ENCODE measurements around the gene DENND1A.

The DENND1A gene

GRCh38 chr9:123373946-123374345 lies 556.0 kb downstream of the DENND1A start:
- DNase-seq (ENCODE audit: low read depth in 2 of 2): no peak

DNA sequence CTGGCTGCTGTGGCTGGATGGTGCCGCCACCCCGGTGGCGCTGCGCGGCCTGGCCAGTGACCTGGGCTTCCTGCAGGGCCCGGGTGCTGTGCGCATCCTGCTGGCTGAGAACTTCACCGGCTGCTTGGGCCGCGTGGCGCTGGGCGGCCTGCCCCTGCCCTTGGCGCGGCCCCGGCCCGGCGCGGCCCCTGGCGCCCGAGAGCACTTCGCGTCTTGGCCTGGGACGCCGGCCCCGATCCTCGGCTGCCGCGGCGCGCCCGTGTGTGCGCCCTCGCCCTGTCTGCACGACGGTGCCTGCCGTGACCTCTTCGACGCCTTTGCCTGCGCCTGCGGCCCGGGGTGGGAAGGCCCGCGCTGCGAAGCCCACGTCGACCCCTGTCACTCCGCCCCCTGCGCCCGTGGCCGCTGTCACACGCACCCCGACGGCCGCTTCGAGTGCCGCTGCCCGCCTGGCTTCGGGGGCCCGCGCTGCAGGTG lies 556.4 kb downstream of the DENND1A start:
- DNase-seq (ENCODE audit: low read depth in 2 of 2): no peak

DNA sequence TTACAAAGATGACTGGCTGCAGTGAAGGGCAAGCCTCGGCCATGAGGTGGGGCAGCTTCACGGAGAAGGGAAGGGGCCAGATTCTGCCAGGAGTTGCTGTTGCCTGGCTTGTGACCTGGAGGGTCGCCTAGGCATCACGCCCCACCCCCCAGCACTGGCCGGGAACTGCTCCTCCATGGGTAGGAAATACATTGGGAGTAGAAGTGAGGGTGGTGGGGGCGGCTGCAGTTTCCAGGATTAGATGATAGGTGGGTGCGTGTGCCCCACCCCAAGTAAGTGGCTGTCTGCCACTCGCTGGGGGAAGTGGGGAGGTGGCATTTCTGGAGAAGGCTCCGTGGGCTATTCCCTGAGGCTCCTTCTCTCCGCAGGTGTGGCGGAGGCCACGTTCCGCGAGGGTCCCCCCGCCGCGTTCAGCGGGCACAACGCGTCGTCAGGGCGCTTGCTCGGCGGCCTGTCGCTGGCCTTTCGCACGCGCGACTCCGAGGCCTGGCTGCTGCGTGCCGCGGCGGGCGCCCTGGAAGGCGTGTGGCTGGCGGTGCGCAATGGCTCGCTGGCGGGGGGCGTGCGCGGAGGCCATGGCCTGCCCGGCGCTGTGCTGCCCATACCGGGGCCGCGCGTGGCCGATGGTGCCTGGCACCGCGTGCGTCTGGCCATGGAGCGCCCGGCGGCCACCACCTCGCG lies 557.0 kb downstream of the DENND1A start:
- DNase-seq (ENCODE audit: low read depth in 2 of 2): no peak

DNA sequence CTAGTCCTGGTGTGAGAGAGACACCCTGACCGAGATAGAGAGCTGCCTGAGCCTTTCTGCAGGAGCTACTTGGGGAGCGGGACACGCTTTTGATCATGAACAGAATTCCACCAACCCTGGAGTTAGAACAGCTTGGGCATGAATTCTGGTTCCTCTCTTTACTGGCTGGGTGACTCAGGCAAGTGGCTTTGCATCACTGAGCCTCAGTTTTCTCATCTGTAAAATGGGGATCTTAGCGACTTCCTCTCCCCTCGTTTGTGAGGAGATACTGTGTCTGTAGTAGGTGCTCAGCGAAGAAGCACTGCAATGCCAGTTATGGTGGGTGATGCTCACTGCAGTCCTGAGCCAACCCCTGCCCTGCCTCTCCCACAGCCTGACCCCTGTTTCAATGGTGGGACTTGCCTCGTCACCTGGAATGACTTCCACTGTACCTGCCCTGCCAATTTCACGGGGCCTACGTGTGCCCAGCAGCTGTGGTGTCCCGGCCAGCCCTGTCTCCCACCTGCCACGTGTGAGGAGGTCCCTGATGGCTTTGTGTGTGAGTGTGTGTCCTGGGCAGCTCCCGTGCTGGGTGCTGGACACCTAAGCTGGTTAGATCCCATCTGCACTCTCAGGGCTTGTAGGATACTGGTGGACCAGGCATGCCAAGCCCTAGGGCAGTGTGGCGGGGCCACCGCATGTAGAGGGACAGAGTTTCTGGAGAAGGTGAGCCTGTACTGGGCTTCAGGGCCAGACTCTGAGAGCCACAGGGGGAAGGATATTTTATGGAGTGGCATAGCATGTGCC lies 557.9 kb downstream of the DENND1A start:
- no peak for DNase-seq (ENCODE audit: low read depth in 2 of 2)

DNA sequence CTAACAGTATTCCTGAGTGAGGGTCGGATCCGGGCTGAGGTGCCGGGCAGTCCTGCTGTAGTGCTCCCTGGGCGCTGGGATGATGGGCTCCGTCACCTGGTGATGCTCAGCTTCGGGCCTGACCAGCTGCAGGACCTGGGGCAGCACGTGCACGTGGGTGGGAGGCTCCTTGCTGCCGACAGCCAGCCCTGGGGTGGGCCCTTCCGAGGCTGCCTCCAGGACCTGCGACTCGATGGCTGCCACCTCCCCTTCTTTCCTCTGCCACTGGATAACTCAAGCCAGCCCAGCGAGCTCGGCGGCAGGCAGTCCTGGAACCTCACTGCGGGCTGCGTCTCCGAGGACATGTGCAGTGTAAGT lies 558.7 kb downstream of the DENND1A start:
- no peak for DNase-seq (ENCODE audit: low read depth in 2 of 2)

GRCh38 chr9:123370526-123371227 lies 559.2 kb downstream of the DENND1A start:
- no peak for DNase-seq (ENCODE audit: low read depth in 2 of 2)

- no peak for DNase-seq (ENCODE audit: low read depth in 2 of 2)
Observed at GRCh38 chr9:123370108-123370507, 559.8 kb downstream of the DENND1A start.

- no peak for DNase-seq (ENCODE audit: low read depth in 2 of 2)
Observed at GRCh38 chr9:123369296-123369695, 560.6 kb downstream of the DENND1A start.

- no peak for DNase-seq (ENCODE audit: low read depth in 2 of 2)
Observed at GRCh38 chr9:123368536-123369153, 561.3 kb downstream of the DENND1A start.

GRCh38 chr9:123368023-123368422 lies 561.9 kb downstream of the DENND1A start:
- no peak for DNase-seq (ENCODE audit: low read depth in 2 of 2)

GRCh38 chr9:123365881-123366528 lies 563.9 kb downstream of the DENND1A start:
- DNase-seq (ENCODE audit: low read depth in 2 of 2): no peak

DNA sequence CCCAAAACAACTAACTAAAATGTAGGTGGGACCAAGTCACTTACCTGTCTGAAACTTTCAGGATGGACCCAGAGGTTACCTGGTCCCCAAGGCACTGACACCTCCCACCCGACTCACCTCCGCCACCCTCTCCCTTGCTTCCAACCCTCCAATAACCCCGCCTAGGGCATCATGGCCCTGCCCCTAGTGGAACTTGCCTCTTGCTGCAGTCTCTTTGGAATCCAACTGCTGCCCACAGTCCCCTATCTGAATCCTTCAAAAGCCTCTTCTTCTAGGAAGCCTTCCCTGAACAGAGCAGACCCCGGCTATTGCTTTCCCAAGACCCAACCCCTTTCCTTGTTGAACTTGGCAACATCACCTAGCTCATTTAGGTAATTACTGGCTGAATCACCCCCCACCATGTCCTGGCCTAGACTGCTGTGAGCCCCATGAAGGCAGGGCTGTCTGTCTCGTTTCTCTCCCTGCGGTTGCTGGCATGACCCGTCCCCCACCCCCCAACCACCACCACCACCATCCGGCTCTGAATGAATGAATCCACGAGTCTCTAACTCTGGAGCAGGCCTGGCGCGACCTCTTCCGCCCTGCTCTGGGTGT lies 564.5 kb downstream of the DENND1A start:
- no peak for DNase-seq (ENCODE audit: low read depth in 2 of 2)

DNA sequence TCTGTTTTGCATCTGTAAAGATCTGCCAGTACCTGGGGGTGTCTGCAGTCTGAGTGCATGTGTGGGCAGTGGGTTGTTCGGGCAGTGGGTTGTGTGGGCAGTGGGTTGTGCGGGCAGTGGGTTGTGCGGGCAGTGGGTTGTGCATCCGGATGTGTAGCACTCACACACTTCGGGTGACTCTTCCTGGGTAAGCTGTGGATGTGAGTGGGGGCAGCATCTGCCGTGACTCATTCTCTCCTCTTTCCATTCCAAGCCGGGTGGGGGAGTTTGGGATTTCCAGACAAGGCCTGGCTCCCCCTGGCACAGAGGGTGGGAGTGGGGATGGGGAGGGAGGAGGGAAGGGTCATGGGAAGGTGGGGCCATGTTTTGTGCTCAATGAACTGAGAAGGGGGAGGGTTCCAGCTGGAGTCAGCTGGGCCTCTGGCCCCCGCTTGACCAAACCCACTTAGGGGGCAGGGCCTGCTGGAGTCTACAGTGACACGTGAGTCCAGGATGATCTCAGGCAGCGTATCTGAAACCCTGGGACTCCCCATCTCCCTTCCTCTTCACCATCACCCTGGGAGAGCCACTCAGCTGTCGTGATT lies 565.6 kb downstream of the DENND1A start:
- DNase-seq (ENCODE audit: low read depth in 2 of 2): no peak

DNA sequence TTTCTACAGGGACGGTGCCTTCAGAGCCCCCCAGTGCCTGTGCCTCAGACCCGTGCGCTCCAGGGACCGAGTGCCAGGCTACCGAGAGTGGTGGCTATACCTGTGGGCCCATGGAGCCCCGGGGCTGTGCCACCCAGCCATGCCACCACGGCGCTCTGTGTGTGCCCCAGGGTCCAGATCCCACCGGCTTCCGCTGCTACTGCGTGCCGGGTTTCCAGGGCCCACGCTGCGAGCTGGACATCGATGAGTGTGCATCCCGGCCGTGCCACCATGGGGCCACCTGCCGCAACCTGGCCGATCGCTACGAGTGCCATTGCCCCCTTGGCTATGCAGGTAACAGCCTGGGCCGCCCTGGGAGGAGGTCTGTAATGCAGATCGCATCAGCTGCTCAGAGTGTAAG lies 567.1 kb downstream of the DENND1A start:
- DNase-seq (ENCODE audit: low read depth in 2 of 2): no peak

DNA sequence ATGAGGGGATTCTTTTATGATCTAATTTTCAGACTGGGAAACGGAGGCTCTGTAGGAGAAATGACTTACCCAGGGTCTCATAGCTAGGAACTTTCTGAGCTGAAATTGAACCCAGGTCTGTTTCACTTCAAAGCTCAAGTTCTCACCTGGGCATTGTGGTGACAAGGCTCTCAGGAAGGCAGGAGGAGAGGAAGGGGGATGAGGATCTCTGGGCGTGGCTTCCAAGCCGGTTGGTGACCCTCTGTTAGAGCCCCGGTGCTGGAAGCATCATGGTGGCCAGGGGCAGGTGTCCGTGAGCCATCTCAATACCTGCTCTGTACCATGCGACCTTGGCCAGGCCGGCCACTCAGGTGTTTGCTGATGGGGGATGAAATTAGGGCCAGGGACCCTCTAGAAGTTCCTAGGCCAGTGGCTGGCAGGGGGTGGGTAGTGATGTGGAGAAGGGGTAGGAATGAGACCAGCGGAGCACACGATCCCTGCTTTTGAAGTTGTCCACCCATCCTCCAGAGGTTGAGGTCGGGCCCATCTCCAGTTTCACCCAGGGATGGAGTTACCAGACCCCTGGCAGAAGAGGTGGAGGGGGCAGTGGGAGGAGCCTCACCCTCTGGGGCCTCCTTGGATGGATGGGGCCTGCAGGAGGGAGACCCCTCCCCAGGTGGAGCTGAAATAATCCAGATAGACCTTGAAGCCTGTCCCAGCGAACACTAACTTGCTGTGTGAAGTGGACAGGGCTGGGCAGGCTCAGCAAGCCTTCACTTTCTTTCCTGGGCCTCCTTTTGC lies 568.0 kb downstream of the DENND1A start:
- no peak for DNase-seq (ENCODE audit: low read depth in 2 of 2)

- no peak for DNase-seq (ENCODE audit: low read depth in 2 of 2)
Observed at GRCh38 chr9:123361086-123361730, 568.7 kb downstream of the DENND1A start.

- peak; percentile 20 to 51 for DNase-seq (ENCODE audit: low read depth in 2 of 2)
Observed at GRCh38 chr9:123360161-123361085, 569.5 kb downstream of the DENND1A start.

- DNase-seq (ENCODE audit: low read depth in 2 of 2): no peak
Observed at GRCh38 chr9:123359546-123359945, 570.4 kb downstream of the DENND1A start.

DNA sequence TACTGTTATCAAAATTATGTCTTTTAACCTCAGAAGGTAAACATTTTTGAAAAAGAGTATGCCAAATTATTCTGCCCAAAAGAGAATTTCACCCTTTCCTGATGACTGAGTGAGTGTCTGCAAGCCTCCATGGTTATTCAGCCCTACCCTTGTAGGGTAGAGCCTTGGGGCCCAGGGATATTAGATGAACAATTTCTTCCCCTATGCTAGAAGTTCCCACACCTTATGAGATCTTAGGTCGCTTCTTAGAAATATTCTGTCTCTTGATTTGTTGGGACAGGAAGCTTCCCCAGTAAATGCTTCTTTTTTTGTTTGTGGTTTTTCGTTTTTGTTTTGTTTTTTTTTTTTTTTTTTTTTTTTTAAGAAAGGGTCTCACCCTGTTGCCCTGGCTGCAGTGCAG lies 570.8 kb downstream of the DENND1A start:
- no peak for DNase-seq (ENCODE audit: low read depth in 2 of 2)

Data from stimulated activated CD8-positive, alpha-beta memory T cell treated with anti-CD3 and anti-CD28 coated beads, Interleukin-2, amount 100 ng/mL, for 48 hours (primary cell).